IMR-90 (cell line): ENCODE results near the gene DPF3. TPM values are rescaled to one million over a fixed set of nuclear protein-coding genes. Genes with fewer than 3 reads are reported as not detected.

Source experiments
- CEBPB ChIP-seq: IDR thresholded peaks from 2 replicates; pipeline ENCODE4 v1.6.1; 2012; ENCODE audit warnings: low read depth, low read length, improper control_type of control experiment
- CTCF ChIP-seq: conservative IDR thresholded peaks from 2 replicates; pipeline ENCODE4 v1.5.1; 2012; ENCODE audit warnings: mild to moderate bottlenecking, low read depth, low read length, improper control_type of control experiment
- FOS ChIP-seq: fragments of 150-350 bp; IDR thresholded peaks from 2 replicates; pipeline ENCODE4 v1.6.1; 2016; ENCODE audit warnings: low read depth, low read length
- MAFK ChIP-seq: IDR thresholded peaks from 2 replicates; pipeline ENCODE4 v1.6.1; 2012; ENCODE audit warnings: low read depth, low read length, improper control_type of control experiment
- MAZ ChIP-seq: IDR thresholded peaks from 2 replicates; pipeline ENCODE4 v1.6.1; 2012; ENCODE audit warnings: low read depth, mild to moderate bottlenecking, low read length, improper control_type of control experiment, moderate library complexity, borderline replicate concordance
- polyA plus RNA-seq, 3 experiments: library from polyadenylated mRNA; depleted of rRNA; stranded (reverse); fragments of >200 nt; gene quantifications; 2 replicates each; pipeline ENCODE4 v1.2.3, GENCODE V29; 2012; ENCODE audit warnings: low replicate concordance in 1 of 3
- total RNA-seq: library from RNA; depleted of rRNA; stranded (reverse); fragments of >200 nt; gene quantifications from 2 replicates; pipeline ENCODE4 v1.2.3, GENCODE V29; 2012

DPF3 gene
- total and polyA plus RNA-seq, 2 of the 4 experiments (the other 2 are of a cell fraction), result 30.5 to 32.8 TPM

- TF ChIP-seq CTCF (no peak), MAZ (no peak), CEBPB (no peak), MAFK (no peak), FOS (no peak)
Measured at GRCh38 chr14:72595152-72595862, 298.6 kb downstream of the DPF3 start (continued).
